SJSA1 (cell line): ENCODE data around the gene PRR7. TPM values are rescaled to one million over a fixed set of nuclear protein-coding genes. Genes with fewer than 3 reads are reported as not detected.

Source experiments
- DNase-seq, 2 experiments: peaks; one replicate each; pipeline ENCODE4 v3.0.0-alpha.2; 2015 to 2020; ENCODE audit warnings: low spot score in 2 of 2, low read depth in 1 of 2
- H3K27ac ChIP-seq: fragments of 250-450 bp; sonication (Bioruptor Pico); 2 replicates; pipeline ENCODE4 v1.5.1; 2020; ENCODE audit warnings: mild to moderate bottlenecking, moderate library complexity
- H3K27me3 ChIP-seq: fragments of 250-450 bp; sonication (Bioruptor Pico); replicated peaks from 2 replicates; pipeline ENCODE4 v1.5.1; 2020; ENCODE audit warnings: mild to moderate bottlenecking, moderate library complexity
- H3K36me3 ChIP-seq: fragments of 250-450 bp; sonication (Bioruptor Pico); 2 replicates; pipeline ENCODE4 v1.5.1; 2020; ENCODE audit warnings: mild to moderate bottlenecking
- H3K4me1 ChIP-seq: fragments of 250-450 bp; sonication (Bioruptor Pico); replicated peaks from 2 replicates; pipeline ENCODE4 v1.6.1; 2021; ENCODE audit warnings: mild to moderate bottlenecking
- H3K4me3 ChIP-seq: fragments of 250-450 bp; sonication (Bioruptor Pico); 2 replicates; pipeline ENCODE4 v1.5.1; 2020; ENCODE audit warnings: mild to moderate bottlenecking
- H3K9me3 ChIP-seq: fragments of 250-450 bp; sonication (Bioruptor Pico); replicated peaks from 2 replicates; pipeline ENCODE4 v1.5.1; 2020; ENCODE audit warnings: mild to moderate bottlenecking
- total RNA-seq: library from RNA; depleted of rRNA; stranded (reverse); fragments of >200 nt; shearing (Covaris generic); gene quantifications from 2 replicates; pipeline ENCODE4 v1.2.3, GENCODE V29; 2014

The PRR7 gene
- total RNA-seq, 1 experiment from 2014 or later: 7.4 TPM

DNA sequence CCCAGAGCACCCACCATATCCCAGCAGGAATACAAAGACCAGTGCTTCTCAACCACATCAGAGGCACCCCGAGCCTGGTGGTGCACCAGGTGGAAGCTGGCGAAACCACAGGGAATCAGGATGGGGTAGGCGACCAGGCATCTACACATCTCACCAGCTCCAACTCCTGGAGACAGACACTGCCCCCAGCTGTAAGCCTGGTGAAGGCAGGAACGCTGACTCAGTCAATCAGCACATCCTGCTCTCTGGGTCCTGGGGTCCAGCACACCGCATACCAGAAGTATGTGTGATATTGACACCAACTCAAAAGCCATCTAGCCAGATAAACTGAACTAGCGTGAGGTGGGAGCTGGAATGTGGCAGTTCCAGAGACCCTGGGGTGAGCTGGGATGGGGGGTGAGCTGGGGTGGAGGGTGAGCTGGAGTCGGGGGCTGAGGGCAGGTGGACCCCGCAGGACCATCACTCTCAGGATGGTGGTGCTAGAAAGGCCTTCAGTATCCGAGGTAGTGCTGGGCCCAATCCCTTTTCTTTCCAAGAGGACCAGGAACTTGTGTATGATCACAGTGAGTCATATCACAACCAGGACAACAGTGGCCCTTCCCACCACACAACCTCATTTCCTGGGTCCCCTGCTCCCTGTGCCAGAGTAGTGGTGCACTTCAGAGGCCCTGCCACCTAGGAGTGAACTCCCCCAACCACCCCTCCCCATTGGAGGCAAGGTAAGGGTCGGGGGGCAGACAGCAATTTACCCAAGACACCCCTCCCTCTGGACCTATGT, 24.3 kb downstream of the PRR7 start:
- peak overlapping the region; percentile 35 for H3K27ac ChIP-seq
- H3K4me3 ChIP-seq: no peak overlapping the region

GRCh38 chr5:177471610-177472356, 25.2 kb downstream of the PRR7 start:
- no peak for DNase-seq
- Histone ChIP-seq H3K9me3 (no peaks in the 10 kb centered on the region), H3K4me1 (peaks cover 56% of the 10 kb centered on the region)

More for the DNA sequence above, 24.3 kb downstream of the PRR7 start:
- no peaks in the 10 kb centered on the region for H3K27me3 ChIP-seq
- H3K36me3 ChIP-seq: peaks cover 68% of the 10 kb centered on the region
- H3K4me1 ChIP-seq: peaks cover 50% of the 10 kb centered on the region
- DNase-seq: no peak
- no peaks in the 10 kb centered on the region for H3K9me3 ChIP-seq

DNA sequence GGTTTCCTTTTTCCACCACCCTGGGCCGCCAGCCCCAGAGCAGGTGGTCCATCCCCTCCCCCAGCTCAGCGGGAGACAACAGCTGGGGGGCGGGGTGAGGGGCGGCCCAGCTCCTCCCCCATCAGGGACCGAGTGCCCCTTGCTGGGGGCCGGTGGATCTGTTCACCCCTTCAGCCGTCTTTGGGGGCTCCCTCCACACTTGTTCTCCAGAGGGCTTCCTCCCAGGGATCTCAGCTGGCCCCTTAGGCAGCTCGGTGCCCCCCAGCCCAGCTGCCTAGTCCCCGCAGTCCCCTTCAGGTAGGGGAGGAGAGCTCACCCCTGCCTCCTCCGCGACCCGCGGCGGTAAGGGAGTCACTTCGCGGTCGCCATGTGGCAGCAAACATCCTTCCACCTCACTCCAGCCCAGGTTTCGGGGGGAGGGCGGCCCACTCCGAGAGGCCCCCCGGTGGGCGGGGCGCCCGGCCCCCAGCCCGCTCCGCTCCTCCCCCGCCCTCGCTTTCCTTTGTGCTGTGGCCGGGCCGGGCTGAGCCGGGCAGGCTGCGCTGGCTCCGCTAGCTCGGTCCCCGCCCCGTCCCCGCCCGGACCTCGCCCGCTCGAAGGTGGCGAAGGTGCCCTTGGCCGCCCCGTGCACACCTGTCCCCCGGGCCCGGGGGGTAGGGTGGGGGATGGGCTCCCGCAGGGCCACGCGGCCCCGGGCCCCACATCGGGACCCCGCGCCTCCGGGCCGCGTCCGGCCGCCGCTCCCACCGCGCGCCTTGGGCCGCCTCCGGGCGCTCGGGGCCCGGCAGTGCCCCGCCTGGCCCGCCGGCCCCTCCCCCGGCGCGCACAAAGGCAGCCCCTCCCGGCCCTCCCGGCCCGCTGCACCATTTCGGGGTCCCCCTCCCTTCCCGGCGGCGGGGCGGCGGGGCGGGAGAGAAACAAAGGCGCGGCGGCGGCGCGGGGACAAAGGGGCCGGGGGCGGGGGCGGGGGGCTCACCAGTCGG, 26.1 kb downstream of the PRR7 start:
- peak overlapping the region; percentile 78 for H3K4me3 ChIP-seq
- H3K9me3 ChIP-seq: no peaks in the 10 kb centered on the region
- no peak for DNase-seq
- peaks cover 63% of the 10 kb centered on the region for H3K4me1 ChIP-seq
- no peaks in the 10 kb centered on the region for H3K27me3 ChIP-seq
- H3K36me3 ChIP-seq: peaks cover 52% of the 10 kb centered on the region
- no peak overlapping the region; the same call in 1 of the 2 replicates for H3K27ac ChIP-seq

More at GRCh38 chr5:177471610-177472356, 25.2 kb downstream of the PRR7 start:
- peak overlapping the region; percentile 78 for H3K4me3 ChIP-seq
- H3K27ac ChIP-seq: peak overlapping the region; percentile 35
- H3K36me3 ChIP-seq: peaks cover 59% of the 10 kb centered on the region
- no peaks in the 10 kb centered on the region for H3K27me3 ChIP-seq

DNA sequence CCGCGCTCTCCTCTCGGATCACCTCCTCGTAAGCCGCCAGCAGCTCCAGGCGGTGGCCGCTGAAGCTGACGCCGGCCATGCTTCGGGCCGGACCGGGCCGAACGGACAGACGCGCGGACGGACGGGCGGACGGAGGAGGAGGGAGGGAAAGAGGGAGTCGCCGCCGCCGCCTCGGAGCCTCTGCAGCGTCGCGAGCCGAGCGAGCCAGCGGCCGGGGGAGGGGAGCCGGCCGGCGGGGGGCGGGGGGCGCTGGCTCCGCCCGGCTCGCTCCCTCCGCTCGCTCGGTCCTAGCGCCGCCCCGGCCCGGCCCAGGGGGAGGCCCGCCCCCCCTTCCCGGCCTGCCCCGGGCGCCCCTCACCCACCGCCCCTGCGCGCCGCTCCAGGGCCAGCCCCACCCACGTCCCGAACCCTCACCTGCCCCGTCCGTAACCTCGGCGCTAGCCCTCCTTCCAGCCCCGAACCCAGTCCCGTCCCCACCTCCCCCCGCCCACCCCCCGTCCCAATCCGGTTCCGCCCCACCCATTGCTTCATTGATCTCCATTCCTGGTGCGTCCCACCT, 26.9 kb downstream of the PRR7 start, which contains the start of gene DBN1:
DBN1 (minus strand) TSS at position 192 of the 559 bp plus-strand sequence; CDS start at position 79, 113 bp downstream.
- Histone ChIP-seq H3K36me3 (peaks cover 54% of the 10 kb centered on the region), H3K4me3 (peak within 1 kb of the TSS; percentile 78), H3K9me3 (no peaks in the 10 kb centered on the region), H3K27ac (no peak within 1 kb of the TSS; the same call in 1 of the 2 replicates), H3K27me3 (no peaks in the 10 kb centered on the region), H3K4me1 (peaks cover 60% of the 10 kb centered on the region)
- DNase-seq: no peak

- Histone ChIP-seq H3K27ac (no peak overlapping the region), H3K27me3 (no peaks in the 10 kb centered on the region), H3K4me1 (peaks cover 55% of the 10 kb centered on the region), H3K4me3 (no peak overlapping the region), H3K36me3 (peaks cover 54% of the 10 kb centered on the region), H3K9me3 (no peaks in the 10 kb centered on the region)
- DNase-seq: no peak
These were observed 27.4 kb downstream of the PRR7 start for GRCh38 chr5:177474002-177474476.

DNA sequence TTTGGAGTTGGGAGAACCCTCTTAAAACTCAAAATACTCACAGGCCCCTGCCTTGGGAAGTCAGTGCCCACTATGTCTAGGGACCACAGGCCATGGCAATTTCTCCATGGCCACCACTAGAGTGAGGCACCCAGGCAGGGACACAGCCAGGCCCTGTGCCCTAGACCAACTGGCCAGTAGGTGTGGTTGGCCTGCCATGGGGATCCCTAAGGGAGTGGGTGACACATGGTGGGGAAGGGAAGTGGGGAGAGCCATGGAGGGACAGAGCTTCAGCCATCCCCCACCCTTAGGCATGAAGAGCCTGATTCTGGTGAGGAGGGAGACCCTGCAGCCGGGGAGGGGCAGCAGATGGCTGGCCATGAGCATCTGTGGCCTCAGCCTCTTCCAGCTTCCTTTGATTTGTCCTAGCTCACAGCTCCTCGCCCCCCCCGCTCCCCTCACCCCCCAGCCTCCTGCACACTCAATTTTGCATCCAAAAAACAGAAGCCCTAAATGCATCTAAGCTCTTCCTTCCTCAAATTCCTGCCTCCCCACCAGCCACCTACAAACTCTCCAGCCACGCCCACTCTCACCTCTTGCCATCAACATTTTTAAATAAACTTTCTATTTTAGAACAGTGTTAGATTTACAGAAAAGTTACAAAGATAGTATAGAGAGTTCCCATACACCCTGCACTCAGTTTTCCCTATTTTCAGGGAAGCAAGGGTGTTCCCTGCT, 28.4 kb downstream of the PRR7 start:
- Histone ChIP-seq H3K4me1 (peaks cover 45% of the 10 kb centered on the region), H3K27ac (no peak overlapping the region), H3K9me3 (no peaks in the 10 kb centered on the region), H3K27me3 (no peaks in the 10 kb centered on the region), H3K4me3 (no peak overlapping the region), H3K36me3 (peaks cover 55% of the 10 kb centered on the region)
- no peak for DNase-seq

- Histone ChIP-seq H3K36me3 (peaks cover 49% of the 10 kb centered on the region), H3K4me1 (peaks cover 37% of the 10 kb centered on the region), H3K27ac (no peak overlapping the region), H3K9me3 (no peaks in the 10 kb centered on the region), H3K4me3 (no peak overlapping the region), H3K27me3 (no peaks in the 10 kb centered on the region)
- no peak for DNase-seq
These were observed 29.2 kb downstream of the PRR7 start for GRCh38 chr5:177475563-177476427.

DNA sequence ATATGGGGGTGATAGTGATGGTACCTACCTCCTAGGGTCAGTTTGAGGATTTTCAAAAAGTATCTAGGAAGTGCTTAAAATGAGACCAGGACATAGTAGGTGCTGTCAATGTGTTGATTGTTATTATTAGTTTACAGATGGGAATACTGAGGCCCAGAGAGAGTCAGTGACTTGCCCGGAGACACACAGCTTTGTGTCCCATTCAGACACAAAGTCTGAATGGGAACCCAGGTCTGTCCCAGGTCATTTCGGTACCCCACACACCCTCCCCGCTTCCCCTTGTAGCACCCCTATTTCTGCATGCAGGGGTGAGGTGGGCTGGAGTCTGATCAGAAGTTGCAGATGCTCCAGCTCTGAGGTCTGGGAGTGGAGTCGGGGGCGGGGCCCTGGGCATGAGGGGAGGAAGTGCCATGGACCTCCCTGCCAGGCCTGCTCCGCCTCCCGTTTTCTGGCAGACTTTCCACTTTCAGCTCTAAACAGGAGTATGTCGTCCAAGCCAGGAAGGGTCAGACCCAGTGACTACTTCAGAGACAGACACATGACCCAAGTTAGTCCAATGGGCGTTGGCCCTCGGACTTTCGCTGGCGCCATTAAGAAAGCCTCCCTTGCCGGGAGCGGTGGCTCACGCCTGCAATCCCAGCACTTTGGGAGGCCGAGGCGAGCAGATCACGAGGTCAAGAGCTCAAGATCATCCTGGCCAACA, 30.1 kb downstream of the PRR7 start:
- Histone ChIP-seq H3K4me1 (peaks cover 36% of the 10 kb centered on the region), H3K36me3 (peaks cover 48% of the 10 kb centered on the region), H3K4me3 (no peak overlapping the region), H3K27me3 (no peaks in the 10 kb centered on the region), H3K27ac (no peak overlapping the region), H3K9me3 (no peaks in the 10 kb centered on the region)
- DNase-seq: peak; percentile 77 to 95

DNA sequence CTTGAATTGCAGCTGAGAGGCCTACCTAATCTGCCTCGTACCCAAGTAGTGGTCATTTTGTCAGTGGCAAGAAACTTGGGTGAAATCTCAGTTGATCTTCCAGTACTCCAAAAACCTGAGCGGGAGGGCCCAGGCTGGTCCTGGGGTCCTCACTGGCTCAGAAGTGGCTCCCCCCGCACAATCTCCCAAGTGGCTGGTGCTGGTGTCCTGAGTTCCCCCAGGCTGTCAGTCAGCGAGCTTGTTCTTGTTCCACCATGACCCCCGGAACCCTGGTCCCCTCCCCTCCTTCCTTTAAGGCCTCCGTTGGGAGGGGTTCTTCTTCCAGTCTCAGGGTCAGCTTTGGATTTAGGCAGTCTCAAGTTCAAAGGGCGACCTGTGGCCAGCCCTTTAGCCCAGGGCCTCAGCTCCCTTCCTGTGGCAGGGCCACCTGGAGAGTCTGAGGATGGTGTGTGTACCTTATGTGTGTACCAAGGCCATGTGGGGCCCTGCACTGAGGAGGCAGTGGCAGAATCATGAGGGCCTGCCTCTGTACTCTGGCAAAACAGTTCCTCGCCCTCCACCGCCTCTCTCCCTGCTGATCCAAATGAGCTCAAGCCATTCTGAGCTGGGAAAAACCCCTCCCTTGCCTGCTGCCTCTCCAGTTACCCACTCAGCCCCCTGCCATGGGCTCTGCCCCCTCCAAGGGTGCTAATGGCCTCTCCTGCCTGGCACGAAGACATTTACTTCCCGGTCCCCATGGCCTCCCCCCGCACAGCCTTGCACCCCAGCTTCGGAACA, 31.3 kb downstream of the PRR7 start:
- H3K9me3 ChIP-seq: no peaks in the 10 kb centered on the region
- H3K4me1 ChIP-seq: peaks cover 27% of the 10 kb centered on the region
- no peaks in the 10 kb centered on the region for H3K27me3 ChIP-seq
- no peak for DNase-seq
- no peak overlapping the region for H3K27ac ChIP-seq
- peaks cover 46% of the 10 kb centered on the region for H3K36me3 ChIP-seq
- no peak overlapping the region for H3K4me3 ChIP-seq

DNA sequence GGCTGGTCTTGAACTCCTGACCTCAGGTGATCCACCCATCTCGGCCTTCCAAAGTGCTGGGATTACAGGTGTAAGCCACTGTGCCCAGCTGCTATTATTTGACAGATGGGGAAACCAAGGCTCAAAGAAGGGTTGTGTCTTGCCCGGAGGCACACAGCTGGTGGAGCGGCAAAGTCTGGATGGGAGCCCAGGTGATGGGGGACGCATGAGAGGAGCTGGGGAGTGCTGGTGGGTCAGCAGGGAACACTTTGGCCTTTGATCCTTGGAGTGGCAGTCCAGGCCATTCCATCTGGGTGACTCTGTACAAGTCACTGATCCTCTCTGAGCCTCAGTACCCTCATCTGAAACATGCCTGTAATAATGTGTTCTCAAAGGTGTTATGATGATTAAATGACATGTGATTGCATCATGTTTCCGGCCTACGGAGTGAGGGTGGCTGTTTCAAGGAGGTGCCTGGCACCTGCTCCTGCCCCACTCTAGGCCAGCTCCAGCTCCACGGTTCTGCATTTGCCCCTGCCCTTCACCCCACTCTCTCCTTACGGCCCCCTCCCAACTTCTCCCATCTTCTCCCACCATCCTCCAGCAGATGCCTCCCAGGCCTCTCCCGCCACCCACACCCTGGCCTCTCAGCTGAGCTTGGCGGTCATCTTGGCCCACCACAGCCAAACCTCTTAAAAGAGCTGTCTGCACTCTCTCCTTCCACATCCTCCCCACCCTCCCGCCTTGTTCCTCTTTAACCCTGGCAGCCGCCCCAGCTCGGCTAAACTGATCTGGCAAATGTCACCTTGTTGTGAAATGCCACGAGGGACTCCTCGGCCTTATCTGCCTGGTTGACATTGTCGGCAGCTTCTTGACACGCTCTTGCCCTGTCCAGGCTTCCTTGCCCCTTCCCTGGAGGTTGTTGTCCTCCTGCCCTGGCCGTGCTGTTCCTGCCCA, 32.4 kb downstream of the PRR7 start:
- H3K36me3 ChIP-seq: peaks cover 55% of the 10 kb centered on the region
- H3K27me3 ChIP-seq: no peaks in the 10 kb centered on the region
- peaks cover 27% of the 10 kb centered on the region for H3K4me1 ChIP-seq
- H3K27ac ChIP-seq: no peak overlapping the region
- no peaks in the 10 kb centered on the region for H3K9me3 ChIP-seq
- DNase-seq: no peak
- H3K4me3 ChIP-seq: no peak overlapping the region
